CD4-positive, alpha-beta T cell (primary cell): ENCODE measurements around the gene PTTG1IP. TPM values are rescaled to one million over a fixed set of nuclear protein-coding genes. Genes with fewer than 3 reads are reported as not detected.

Experiments
- ATAC-seq: fragments of 200-7000 bp; cut with Tn5 transposase; one replicate; pipeline ENCODE4 v1.10.0; 2022; ENCODE audit warnings: mild to moderate bottlenecking; ENCODE audit not compliant: poor library complexity
- CTCF ChIA-PET: fragments of 350-600 bp; sonication (Branson Sonifier 250); formaldehyde crosslinking; loops from one replicate; lab custom pipeline; 2021; ENCODE audit warnings: antibody characterized with exemption, inconsistent platforms; lab: Charles Lee
- POLR2A ChIA-PET: fragments of 350-600 bp; sonication (Branson Sonifier 250); formaldehyde crosslinking; loops from one replicate; lab custom pipeline; 2021; ENCODE audit warnings: antibody characterized with exemption, inconsistent platforms; lab: Charles Lee
- DNase-seq, 14 experiments: peaks; one replicate each; pipeline ENCODE4 v3.0.0-alpha.2; 2013 to 2020; ENCODE audit warnings: mixed read lengths in 2 of 14
- H3K27ac ChIP-seq, 2 donors: one replicate each; pipeline versions ENCODE4 v1.5.1 to v1.7.0; 2013; ENCODE audit warnings: low read length in 2 of 2, low read depth in 1 of 2, mild to moderate bottlenecking in 1 of 2
- H3K27me3 ChIP-seq, 2 experiments: 1 replicate in 1 of 2; 2 replicates in 1 of 2; pipeline versions ENCODE4 v1.6.1 to v1.7.0; 2013; ENCODE audit warnings: low read length in 2 of 2, control low read depth in 1 of 2, mild to moderate bottlenecking in 1 of 2, moderate library complexity in 1 of 2; ENCODE audit not compliant: insufficient read depth in 2 of 2, control insufficient read depth in 1 of 2
- H3K36me3 ChIP-seq: one replicate; pipeline ENCODE4 v1.6.1; 2013; ENCODE audit warnings: low read length, control low read depth; ENCODE audit not compliant: insufficient read depth
- H3K4me1 ChIP-seq: one replicate; pipeline ENCODE4 v1.6.1; 2013; ENCODE audit warnings: low read length, control low read depth; ENCODE audit not compliant: insufficient read depth
- H3K4me3 ChIP-seq: one replicate; pipeline ENCODE4 v1.5.1; 2013; ENCODE audit warnings: mild to moderate bottlenecking, low read length, moderate library complexity
- H3K9me3 ChIP-seq, 2 experiments: 1 replicate in 1 of 2; 2 replicates in 1 of 2; pipeline versions ENCODE4 v1.6.1 to v1.7.0; 2013; ENCODE audit warnings: low read length in 2 of 2, mild to moderate bottlenecking in 2 of 2, control low read depth in 1 of 2, moderate library complexity in 1 of 2; ENCODE audit not compliant: control insufficient read depth in 1 of 2, insufficient read depth in 1 of 2
- H3K27ac Mint-ChIP-seq: one replicate; pipeline ENCODE4 v1.8.0; 2020; ENCODE audit warnings: mixed read lengths
- H3K27me3 Mint-ChIP-seq: one replicate; pipeline ENCODE4 v1.8.0; 2021; ENCODE audit warnings: mixed read lengths
- H3K36me3 Mint-ChIP-seq: one replicate; pipeline ENCODE4 v1.8.0; 2021; ENCODE audit warnings: low read depth, mixed read lengths
- H3K4me1 Mint-ChIP-seq: one replicate; pipeline ENCODE4 v1.8.0; 2021; ENCODE audit warnings: low read depth, mixed read lengths
- H3K4me3 Mint-ChIP-seq: one replicate; pipeline ENCODE4 v1.8.0; 2020; ENCODE audit warnings: mild to moderate bottlenecking, mixed read lengths
- H3K9me3 Mint-ChIP-seq: one replicate; pipeline ENCODE4 v1.8.0; 2020; ENCODE audit warnings: mixed read lengths
- intact Hi-C, 2 experiments: fragments of 100-400 bp; cut with DNase I in 1 of 2; cut with micrococcal nuclease in 1 of 2; formaldehyde crosslinking; loops; one replicate each; pipeline versions ENCODE4 v1.15.1 to v1.9.0; 2023 to 2025; cut with DNase I, micrococcal nuclease
- total RNA-seq, 174 experiments: library from RNA in 2 of 174; stranded (reverse) in 2 of 174; gene quantifications; one replicate each; pipeline ENCODE4 v1.2.3 and lab custom pipeline; 2021 to 2026
- TF ChIP-seq, protein P1 (sequence below): fragments of 200-600 bp; IDR thresholded peaks from one replicate; pipeline ENCODE4 v1.8.0; 2022; ENCODE audit warnings: antibody characterized with exemption, mild to moderate bottlenecking

The PTTG1IP gene
- total RNA-seq, 2 experiments from 2014 or later = 99.0 to 99.5 TPM

GRCh38 chr21:44892536-44893277 lies 19.2 kb upstream of the PTTG1IP start:
- H3K36me3 Mint-ChIP-seq = peaks cover 54% of the 10 kb centered on the region
- no peak overlapping the region for H3K4me3 ChIP-seq
- ChIA-PET CTCF (interaction anchor here (0.6 to 5.3 kb wide), 11 partner anchors 15 to 92 kb away, joined by 3 to 56 read pairs (median 3); partner anchors contain the start of genes SLX9 and UBE2G2), POLR2A (interaction anchor here (0.6 to 4.6 kb wide), 11 partner anchors 8 to 92 kb away, joined by 3 to 26 read pairs (median 4); partner anchors contain the start of gene SLX9)
- intact Hi-C loops = loop anchor here (1.0 to 2.0 kb wide), 4 partner anchors 18 to 92 kb away; no protein-coding TSS in a partner anchor
- H3K4me3 Mint-ChIP-seq = no peak overlapping the region
- H3K4me1 ChIP-seq = peaks cover 30% of the 10 kb centered on the region
- TF ChIP-seq, protein P1, sequence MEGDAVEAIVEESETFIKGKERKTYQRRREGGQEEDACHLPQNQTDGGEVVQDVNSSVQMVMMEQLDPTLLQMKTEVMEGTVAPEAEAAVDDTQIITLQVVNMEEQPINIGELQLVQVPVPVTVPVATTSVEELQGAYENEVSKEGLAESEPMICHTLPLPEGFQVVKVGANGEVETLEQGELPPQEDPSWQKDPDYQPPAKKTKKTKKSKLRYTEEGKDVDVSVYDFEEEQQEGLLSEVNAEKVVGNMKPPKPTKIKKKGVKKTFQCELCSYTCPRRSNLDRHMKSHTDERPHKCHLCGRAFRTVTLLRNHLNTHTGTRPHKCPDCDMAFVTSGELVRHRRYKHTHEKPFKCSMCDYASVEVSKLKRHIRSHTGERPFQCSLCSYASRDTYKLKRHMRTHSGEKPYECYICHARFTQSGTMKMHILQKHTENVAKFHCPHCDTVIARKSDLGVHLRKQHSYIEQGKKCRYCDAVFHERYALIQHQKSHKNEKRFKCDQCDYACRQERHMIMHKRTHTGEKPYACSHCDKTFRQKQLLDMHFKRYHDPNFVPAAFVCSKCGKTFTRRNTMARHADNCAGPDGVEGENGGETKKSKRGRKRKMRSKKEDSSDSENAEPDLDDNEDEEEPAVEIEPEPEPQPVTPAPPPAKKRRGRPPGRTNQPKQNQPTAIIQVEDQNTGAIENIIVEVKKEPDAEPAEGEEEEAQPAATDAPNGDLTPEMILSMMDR = peak; percentile 94
- H3K27me3 ChIP-seq = no peaks in the 10 kb centered on the region
- DNase-seq (peak; percentile 66 to 91 (median 76)), ATAC-seq (peak; percentile 94)
- H3K36me3 ChIP-seq = peaks cover 88% of the 10 kb centered on the region
- no peak overlapping the region for H3K27ac ChIP-seq
- H3K27ac Mint-ChIP-seq = peak overlapping the region; percentile 79
- no peaks in the 10 kb centered on the region for H3K9me3 Mint-ChIP-seq
- no peaks in the 10 kb centered on the region for H3K27me3 Mint-ChIP-seq
- H3K4me1 Mint-ChIP-seq = peaks cover 15% of the 10 kb centered on the region
- H3K9me3 ChIP-seq = no peaks in the 10 kb centered on the region

DNA sequence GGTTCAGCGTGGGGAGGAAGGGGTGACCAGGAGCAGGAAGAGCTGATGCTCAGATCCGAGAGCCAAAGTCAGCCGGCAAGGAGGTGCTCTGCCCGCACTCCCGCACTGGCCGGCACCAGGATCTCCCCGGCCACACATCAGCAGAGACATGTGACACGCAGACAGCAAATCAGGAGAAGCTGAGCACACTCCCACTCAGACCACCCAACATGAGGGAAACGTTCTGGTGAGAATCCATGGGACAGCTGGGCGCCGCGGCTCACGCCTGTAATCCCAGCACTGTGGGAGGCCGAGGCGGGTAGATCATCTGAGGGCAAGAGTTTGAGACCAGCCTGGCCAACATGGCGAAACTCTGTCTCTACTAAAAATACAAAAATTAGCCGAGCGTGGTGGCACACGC lies 18.6 kb upstream of the PTTG1IP start:
- peaks cover 88% of the 10 kb centered on the region for H3K36me3 ChIP-seq
- peaks cover 25% of the 10 kb centered on the region for H3K4me1 ChIP-seq
- CTCF ChIA-PET = interaction anchor here (0.6 to 5.3 kb wide), 9 partner anchors 15 to 91 kb away, joined by 3 to 56 read pairs (median 3); partner anchors contain the start of genes SLX9 and UBE2G2
- peak overlapping the region; percentile 79 for H3K27ac Mint-ChIP-seq
- TF ChIP-seq, protein P1 = no peak
- no peaks in the 10 kb centered on the region for H3K27me3 ChIP-seq
- intact Hi-C loops = loop anchor here (1.0 to 2.0 kb wide), 3 partner anchors 19 to 92 kb away; no protein-coding TSS in a partner anchor
- no peak for ATAC-seq
- H3K27me3 Mint-ChIP-seq = no peaks in the 10 kb centered on the region
- no peak for DNase-seq
- no peak overlapping the region for H3K4me3 ChIP-seq
- H3K9me3 Mint-ChIP-seq = no peaks in the 10 kb centered on the region
- H3K36me3 Mint-ChIP-seq = peaks cover 58% of the 10 kb centered on the region
- no peak overlapping the region for H3K4me3 Mint-ChIP-seq
- peak overlapping the region in 1 of 2 donors; percentile 39 for H3K27ac ChIP-seq
- peaks cover 15% of the 10 kb centered on the region for H3K4me1 Mint-ChIP-seq
- H3K9me3 ChIP-seq = no peaks in the 10 kb centered on the region
- POLR2A ChIA-PET = interaction anchor here (0.7 to 4.6 kb wide), 5 partner anchors 10 to 91 kb away, joined by 3 to 17 read pairs (median 4); no protein-coding TSS in a partner anchor

- TF ChIP-seq, protein P1 = no peak
- CTCF ChIA-PET = interaction anchor here (0.8 to 5.3 kb wide), 5 partner anchors 16 to 48 kb away, joined by 3 to 56 read pairs (median 4); partner anchors contain the start of gene SLX9
- Histone ChIP-seq H3K4me1 (peaks cover 25% of the 10 kb centered on the region), H3K27ac (peak overlapping the region in 1 of 2 donors; percentile 39), H3K9me3 (no peaks in the 10 kb centered on the region), H3K36me3 (peaks cover 90% of the 10 kb centered on the region), H3K27me3 (no peaks in the 10 kb centered on the region), H3K4me3 (no peak overlapping the region)
- ATAC-seq = no peak
- DNase-seq = no peak
- Mint-ChIP-seq H3K4me1 (peaks cover 15% of the 10 kb centered on the region), H3K4me3 (no peak overlapping the region), H3K27me3 (no peaks in the 10 kb centered on the region), H3K27ac (no peak overlapping the region), H3K36me3 (peaks cover 63% of the 10 kb centered on the region), H3K9me3 (no peaks in the 10 kb centered on the region)
- POLR2A ChIA-PET = interaction anchor here (0.7 to 4.6 kb wide), 6 partner anchors 9 to 95 kb away, joined by 3 to 17 read pairs (median 4); no protein-coding TSS in a partner anchor
- intact Hi-C loops = loop anchor here (1.0 to 2.0 kb wide), 3 partner anchors 19 to 91 kb away; no protein-coding TSS in a partner anchor
Measured at GRCh38 chr21:44891631-44892031, 18.1 kb upstream of the PTTG1IP start.
